GM23338 (cell line): Measurements from ENCODE around the gene CTU2. TPM values are rescaled to one million over a fixed set of nuclear protein-coding genes. Genes with fewer than 3 reads are reported as not detected.

Source experiments
- ATAC-seq: fragments of 200-7000 bp; cut with Tn5 transposase; 3 replicates; pipeline ENCODE4 v1.9.1; 2020
- DNase-seq: peaks from one replicate; pipeline ENCODE4 v3.0.0-alpha.2; 2015; ENCODE audit warnings: low spot score
- H2AFZ ChIP-seq: fragments of 200-600 bp; sonication (generic); 2 replicates; pipeline ENCODE4 v1.8.0; 2016; ENCODE audit warnings: antibody characterized with exemption, mild to moderate bottlenecking, moderate library complexity
- H3F3A ChIP-seq: fragments of 200-600 bp; sonication (generic); replicated peaks from 2 replicates; pipeline ENCODE4 v1.8.0; 2017; ENCODE audit warnings: antibody characterized with exemption, mixed run types, low read depth
- H3K27ac ChIP-seq: fragments of 200-600 bp; sonication (generic); 2 replicates; pipeline ENCODE4 v1.6.1; 2016; ENCODE audit warnings: low read depth
- H3K27me3 ChIP-seq: fragments of 200-600 bp; sonication (generic); 2 replicates; pipeline ENCODE4 v1.8.0; 2016; ENCODE audit warnings: mild to moderate bottlenecking, mixed run types, moderate library complexity; ENCODE audit not compliant: insufficient read depth
- H3K36me3 ChIP-seq: fragments of 200-600 bp; sonication (generic); 2 replicates; pipeline ENCODE4 v1.8.0; 2016; ENCODE audit warnings: mild to moderate bottlenecking; ENCODE audit not compliant: insufficient read depth
- H3K4me1 ChIP-seq: fragments of 200-600 bp; sonication (generic); 2 replicates; pipeline ENCODE4 v1.8.0; 2016; ENCODE audit warnings: mild to moderate bottlenecking, moderate library complexity; ENCODE audit not compliant: insufficient read depth
- H3K4me2 ChIP-seq: fragments of 200-600 bp; sonication (generic); 2 replicates; pipeline ENCODE4 v1.7.1; 2017; ENCODE audit warnings: mixed run types
- H3K4me3 ChIP-seq: fragments of 200-600 bp; sonication (generic); 2 replicates; pipeline ENCODE4 v1.6.1; 2016; ENCODE audit warnings: mixed run types
- H3K79me2 ChIP-seq: fragments of 200-600 bp; sonication (generic); replicated peaks from 2 replicates; pipeline ENCODE4 v1.8.0; 2017; ENCODE audit warnings: mild to moderate bottlenecking; ENCODE audit not compliant: insufficient read depth
- H3K9me2 ChIP-seq: fragments of 200-600 bp; sonication (generic); 2 replicates; pipeline ENCODE4 v1.8.0; 2017; ENCODE audit not compliant: insufficient read depth
- H4K20me1 ChIP-seq: fragments of 200-600 bp; sonication (generic); replicated peaks from 2 replicates; pipeline ENCODE4 v1.8.0; 2017; ENCODE audit warnings: mild to moderate bottlenecking; ENCODE audit not compliant: insufficient read depth
- H3K27ac Mint-ChIP-seq: 2 replicates; pipeline ENCODE4 v1.8.0; 2020; ENCODE audit warnings: inconsistent platforms, mild to moderate bottlenecking, moderate library complexity, mixed read lengths
- H3K27me3 Mint-ChIP-seq: 3 replicates; pipeline ENCODE4 v1.8.0; 2022; ENCODE audit warnings: low read depth, mild to moderate bottlenecking, moderate library complexity, mixed read lengths, inconsistent platforms; ENCODE audit not compliant: insufficient read depth, poor library complexity
- H3K36me3 Mint-ChIP-seq: 3 replicates; pipeline ENCODE4 v1.8.0; 2021; ENCODE audit warnings: low read depth, mild to moderate bottlenecking, inconsistent platforms, moderate library complexity, mixed read lengths
- H3K4me1 Mint-ChIP-seq: 3 replicates; pipeline ENCODE4 v1.8.0; 2020; ENCODE audit warnings: mild to moderate bottlenecking, inconsistent platforms, mixed read lengths
- H3K4me3 Mint-ChIP-seq: 3 replicates; pipeline ENCODE4 v1.8.0; 2021; ENCODE audit warnings: moderate library complexity, mild to moderate bottlenecking, inconsistent platforms, mixed read lengths
- H3K9me3 Mint-ChIP-seq: 3 replicates; pipeline ENCODE4 v1.8.0; 2020; ENCODE audit warnings: moderate library complexity, mild to moderate bottlenecking, inconsistent platforms, mixed read lengths
- CREB1 ChIP-seq: fragments of 250-450 bp; sonication (Bioruptor Pico); IDR thresholded peaks from 2 replicates; pipeline ENCODE4 v1.5.0; 2020; ENCODE audit warnings: low read depth, mild to moderate bottlenecking, moderate library complexity
- EZH2 ChIP-seq: fragments of 200-600 bp; sonication (generic); IDR thresholded peaks from one replicate; pipeline ENCODE4 v1.8.0; 2017; ENCODE audit warnings: antibody characterized with exemption, mild to moderate bottlenecking, low read depth; ENCODE audit not compliant: unreplicated experiment
- JUNB ChIP-seq: IDR thresholded peaks from one replicate; pipeline ENCODE4 v1.6.1; 2016; ENCODE audit warnings: antibody characterized with exemption; ENCODE audit not compliant: unreplicated experiment
- NANOG ChIP-seq: IDR thresholded peaks from 2 replicates; pipeline ENCODE4 v1.6.1; 2016; ENCODE audit warnings: antibody characterized with exemption, borderline replicate concordance
- POLR2AphosphoS5 ChIP-seq: IDR thresholded peaks from 2 replicates; pipeline ENCODE4 v1.6.1; 2016; ENCODE audit warnings: antibody characterized with exemption, low read depth
- STAT1 ChIP-seq: IDR thresholded peaks from one replicate; pipeline ENCODE4 v1.6.1; 2016; ENCODE audit warnings: antibody characterized with exemption; ENCODE audit not compliant: unreplicated experiment
- ZNF114 ChIP-seq: fragments of 250-450 bp; sonication (Bioruptor Pico); IDR thresholded peaks from 2 replicates; pipeline ENCODE4 v1.5.0; 2020; ENCODE audit warnings: mild to moderate bottlenecking, moderate library complexity
- polyA plus RNA-seq: library from polyadenylated mRNA; unstranded; fragments of >200 nt; fragmentation: Nextera tagmentation; extraction: Ambion mirVana; gene quantifications from 2 replicates; pipeline ENCODE4 v1.2.1, GENCODE V29; 2016
- total RNA-seq: library from RNA; depleted of rRNA; stranded (reverse); fragments of >200 nt; shearing (Covaris generic); gene quantifications from 2 replicates; pipeline ENCODE4 v1.2.3, GENCODE V29; 2014
- TF ChIP-seq, protein P1 (sequence below): fragments of 250-450 bp; sonication (Bioruptor Pico); IDR thresholded peaks from 2 replicates; pipeline ENCODE4 v1.5.0; 2020; ENCODE audit warnings: mild to moderate bottlenecking, moderate library complexity
- TF ChIP-seq, protein P2 (sequence below), 2 experiments: fragments of 200-600 bp in 1 of 2; sonication (generic) in 1 of 2; conservative IDR thresholded peaks; 2 replicates each; pipeline versions ENCODE4 v1.5.1 to v1.6.1; 2016 to 2017; ENCODE audit warnings: antibody characterized with exemption in 2 of 2, low read depth in 2 of 2, mild to moderate bottlenecking in 2 of 2, moderate library complexity in 1 of 2
- TF ChIP-seq, protein P3 (sequence below): IDR thresholded peaks from one replicate; pipeline ENCODE4 v1.6.1; 2018; ENCODE audit warnings: antibody characterized with exemption; ENCODE audit not compliant: unreplicated experiment

Gene CTU2
- total and polyA plus RNA-seq, 2 experiments from 2014 or later = 22.3 to 25.7 TPM

DNA sequence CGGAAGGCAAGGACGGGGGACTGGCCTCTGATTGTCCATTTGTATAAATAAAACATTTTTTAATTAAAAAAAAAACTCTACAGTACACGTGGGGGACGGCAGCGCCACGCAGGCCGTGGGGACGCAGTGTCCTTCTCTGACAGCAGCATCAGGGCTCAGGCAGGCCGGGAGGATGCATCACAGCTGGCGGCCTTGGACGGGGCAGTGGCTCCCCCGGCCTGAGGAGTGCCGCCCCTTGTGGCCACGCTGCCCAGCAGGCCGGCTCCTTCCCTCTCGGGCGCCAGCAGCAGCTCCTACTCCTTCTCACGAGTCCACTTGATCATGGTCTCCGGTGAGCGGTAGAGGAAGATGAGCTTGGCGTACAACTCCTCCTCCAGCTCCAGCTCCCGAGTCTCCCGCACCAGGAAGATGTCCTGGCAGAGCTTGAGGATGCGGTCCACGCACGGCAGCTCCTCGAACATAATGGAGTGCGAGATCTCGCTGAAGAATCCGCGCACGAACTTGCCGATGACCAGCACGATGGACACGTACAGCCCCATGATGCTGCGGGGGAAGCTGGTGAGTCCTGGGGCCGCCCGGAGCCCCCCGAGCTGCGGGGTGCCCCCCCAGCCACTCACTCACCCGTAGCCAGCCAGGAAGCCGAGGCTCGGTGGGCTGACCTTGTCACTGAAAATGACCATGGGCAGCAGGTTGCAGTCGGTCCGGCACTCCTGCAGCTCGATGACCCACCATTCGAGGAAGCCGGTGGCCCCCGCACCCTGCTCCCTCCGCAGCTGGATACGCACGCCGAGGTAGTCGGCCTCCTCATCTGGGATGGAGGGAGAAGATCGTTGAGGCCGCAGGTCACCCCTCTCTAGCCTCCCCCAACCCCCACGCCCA is 9.2 kb downstream of the CTU2 start (continued):
- TF ChIP-seq, protein P1, sequence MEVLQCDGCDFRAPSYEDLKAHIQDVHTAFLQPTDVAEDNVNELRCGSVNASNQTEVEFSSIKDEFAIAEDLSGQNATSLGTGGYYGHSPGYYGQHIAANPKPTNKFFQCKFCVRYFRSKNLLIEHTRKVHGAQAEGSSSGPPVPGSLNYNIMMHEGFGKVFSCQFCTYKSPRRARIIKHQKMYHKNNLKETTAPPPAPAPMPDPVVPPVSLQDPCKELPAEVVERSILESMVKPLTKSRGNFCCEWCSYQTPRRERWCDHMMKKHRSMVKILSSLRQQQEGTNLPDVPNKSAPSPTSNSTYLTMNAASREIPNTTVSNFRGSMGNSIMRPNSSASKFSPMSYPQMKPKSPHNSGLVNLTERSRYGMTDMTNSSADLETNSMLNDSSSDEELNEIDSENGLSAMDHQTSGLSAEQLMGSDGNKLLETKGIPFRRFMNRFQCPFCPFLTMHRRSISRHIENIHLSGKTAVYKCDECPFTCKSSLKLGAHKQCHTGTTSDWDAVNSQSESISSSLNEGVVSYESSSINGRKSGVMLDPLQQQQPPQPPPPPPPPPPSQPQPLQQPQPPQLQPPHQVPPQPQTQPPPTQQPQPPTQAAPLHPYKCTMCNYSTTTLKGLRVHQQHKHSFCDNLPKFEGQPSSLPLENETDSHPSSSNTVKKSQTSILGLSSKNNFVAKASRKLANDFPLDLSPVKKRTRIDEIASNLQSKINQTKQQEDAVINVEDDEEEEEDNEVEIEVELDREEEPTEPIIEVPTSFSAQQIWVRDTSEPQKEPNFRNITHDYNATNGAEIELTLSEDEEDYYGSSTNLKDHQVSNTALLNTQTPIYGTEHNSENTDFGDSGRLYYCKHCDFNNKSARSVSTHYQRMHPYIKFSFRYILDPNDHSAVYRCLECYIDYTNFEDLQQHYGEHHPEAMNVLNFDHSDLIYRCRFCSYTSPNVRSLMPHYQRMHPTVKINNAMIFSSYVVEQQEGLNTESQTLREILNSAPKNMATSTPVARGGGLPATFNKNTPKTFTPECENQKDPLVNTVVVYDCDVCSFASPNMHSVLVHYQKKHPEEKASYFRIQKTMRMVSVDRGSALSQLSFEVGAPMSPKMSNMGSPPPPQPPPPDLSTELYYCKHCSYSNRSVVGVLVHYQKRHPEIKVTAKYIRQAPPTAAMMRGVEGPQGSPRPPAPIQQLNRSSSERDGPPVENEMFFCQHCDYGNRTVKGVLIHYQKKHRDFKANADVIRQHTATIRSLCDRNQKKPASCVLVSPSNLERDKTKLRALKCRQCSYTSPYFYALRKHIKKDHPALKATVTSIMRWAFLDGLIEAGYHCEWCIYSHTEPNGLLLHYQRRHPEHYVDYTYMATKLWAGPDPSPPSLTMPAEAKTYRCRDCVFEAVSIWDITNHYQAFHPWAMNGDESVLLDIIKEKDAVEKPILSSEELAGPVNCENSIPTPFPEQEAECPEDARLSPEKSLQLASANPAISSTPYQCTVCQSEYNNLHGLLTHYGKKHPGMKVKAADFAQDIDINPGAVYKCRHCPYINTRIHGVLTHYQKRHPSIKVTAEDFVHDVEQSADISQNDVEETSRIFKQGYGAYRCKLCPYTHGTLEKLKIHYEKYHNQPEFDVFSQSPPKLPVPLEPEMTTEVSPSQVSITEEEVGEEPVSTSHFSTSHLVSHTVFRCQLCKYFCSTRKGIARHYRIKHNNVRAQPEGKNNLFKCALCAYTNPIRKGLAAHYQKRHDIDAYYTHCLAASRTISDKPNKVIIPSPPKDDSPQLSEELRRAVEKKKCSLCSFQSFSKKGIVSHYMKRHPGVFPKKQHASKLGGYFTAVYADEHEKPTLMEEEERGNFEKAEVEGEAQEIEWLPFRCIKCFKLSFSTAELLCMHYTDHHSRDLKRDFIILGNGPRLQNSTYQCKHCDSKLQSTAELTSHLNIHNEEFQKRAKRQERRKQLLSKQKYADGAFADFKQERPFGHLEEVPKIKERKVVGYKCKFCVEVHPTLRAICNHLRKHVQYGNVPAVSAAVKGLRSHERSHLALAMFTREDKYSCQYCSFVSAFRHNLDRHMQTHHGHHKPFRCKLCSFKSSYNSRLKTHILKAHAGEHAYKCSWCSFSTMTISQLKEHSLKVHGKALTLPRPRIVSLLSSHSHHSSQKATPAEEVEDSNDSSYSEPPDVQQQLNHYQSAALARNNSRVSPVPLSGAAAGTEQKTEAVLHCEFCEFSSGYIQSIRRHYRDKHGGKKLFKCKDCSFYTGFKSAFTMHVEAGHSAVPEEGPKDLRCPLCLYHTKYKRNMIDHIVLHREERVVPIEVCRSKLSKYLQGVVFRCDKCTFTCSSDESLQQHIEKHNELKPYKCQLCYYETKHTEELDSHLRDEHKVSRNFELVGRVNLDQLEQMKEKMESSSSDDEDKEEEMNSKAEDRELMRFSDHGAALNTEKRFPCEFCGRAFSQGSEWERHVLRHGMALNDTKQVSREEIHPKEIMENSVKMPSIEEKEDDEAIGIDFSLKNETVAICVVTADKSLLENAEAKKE (CRISPR knock-in tag) = no peak
- TF ChIP-seq CREB1 (CRISPR knock-in tag) (no peak), EZH2 (no peak), NANOG (no peak), STAT1 (no peak), ZNF114 (no peak)
- TF ChIP-seq, protein P2, sequence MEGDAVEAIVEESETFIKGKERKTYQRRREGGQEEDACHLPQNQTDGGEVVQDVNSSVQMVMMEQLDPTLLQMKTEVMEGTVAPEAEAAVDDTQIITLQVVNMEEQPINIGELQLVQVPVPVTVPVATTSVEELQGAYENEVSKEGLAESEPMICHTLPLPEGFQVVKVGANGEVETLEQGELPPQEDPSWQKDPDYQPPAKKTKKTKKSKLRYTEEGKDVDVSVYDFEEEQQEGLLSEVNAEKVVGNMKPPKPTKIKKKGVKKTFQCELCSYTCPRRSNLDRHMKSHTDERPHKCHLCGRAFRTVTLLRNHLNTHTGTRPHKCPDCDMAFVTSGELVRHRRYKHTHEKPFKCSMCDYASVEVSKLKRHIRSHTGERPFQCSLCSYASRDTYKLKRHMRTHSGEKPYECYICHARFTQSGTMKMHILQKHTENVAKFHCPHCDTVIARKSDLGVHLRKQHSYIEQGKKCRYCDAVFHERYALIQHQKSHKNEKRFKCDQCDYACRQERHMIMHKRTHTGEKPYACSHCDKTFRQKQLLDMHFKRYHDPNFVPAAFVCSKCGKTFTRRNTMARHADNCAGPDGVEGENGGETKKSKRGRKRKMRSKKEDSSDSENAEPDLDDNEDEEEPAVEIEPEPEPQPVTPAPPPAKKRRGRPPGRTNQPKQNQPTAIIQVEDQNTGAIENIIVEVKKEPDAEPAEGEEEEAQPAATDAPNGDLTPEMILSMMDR (conservative IDR thresholded peaks at IDR 0.05; ENCODE audit: low read depth in 2 of 2) = no peak

DNA sequence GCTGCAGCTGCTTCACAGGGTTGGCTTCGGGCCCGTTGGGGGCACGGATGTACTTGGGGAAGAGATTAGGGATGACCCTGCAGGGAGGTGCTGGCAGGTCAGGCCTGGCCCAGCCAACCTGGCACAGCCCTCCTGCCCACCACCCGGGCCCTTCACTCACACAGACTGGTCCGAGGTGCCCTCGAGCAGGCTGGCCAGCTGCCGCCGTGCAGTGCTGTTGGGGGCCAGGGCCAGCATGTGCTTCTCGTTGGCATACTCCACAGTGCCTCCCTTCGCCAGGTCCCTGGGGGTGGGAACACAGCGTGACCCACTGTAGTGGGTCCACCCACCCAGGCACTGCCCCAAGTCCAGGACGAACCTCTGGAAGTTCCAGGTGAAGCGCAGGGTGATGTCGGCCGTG is 9.9 kb downstream of the CTU2 start:
- TF ChIP-seq CREB1 (CRISPR knock-in tag) (no peak), JUNB (no peak), STAT1 (no peak), POLR2AphosphoS5 (no peak), ZNF114 (no peak)
- TF ChIP-seq, protein P3, sequence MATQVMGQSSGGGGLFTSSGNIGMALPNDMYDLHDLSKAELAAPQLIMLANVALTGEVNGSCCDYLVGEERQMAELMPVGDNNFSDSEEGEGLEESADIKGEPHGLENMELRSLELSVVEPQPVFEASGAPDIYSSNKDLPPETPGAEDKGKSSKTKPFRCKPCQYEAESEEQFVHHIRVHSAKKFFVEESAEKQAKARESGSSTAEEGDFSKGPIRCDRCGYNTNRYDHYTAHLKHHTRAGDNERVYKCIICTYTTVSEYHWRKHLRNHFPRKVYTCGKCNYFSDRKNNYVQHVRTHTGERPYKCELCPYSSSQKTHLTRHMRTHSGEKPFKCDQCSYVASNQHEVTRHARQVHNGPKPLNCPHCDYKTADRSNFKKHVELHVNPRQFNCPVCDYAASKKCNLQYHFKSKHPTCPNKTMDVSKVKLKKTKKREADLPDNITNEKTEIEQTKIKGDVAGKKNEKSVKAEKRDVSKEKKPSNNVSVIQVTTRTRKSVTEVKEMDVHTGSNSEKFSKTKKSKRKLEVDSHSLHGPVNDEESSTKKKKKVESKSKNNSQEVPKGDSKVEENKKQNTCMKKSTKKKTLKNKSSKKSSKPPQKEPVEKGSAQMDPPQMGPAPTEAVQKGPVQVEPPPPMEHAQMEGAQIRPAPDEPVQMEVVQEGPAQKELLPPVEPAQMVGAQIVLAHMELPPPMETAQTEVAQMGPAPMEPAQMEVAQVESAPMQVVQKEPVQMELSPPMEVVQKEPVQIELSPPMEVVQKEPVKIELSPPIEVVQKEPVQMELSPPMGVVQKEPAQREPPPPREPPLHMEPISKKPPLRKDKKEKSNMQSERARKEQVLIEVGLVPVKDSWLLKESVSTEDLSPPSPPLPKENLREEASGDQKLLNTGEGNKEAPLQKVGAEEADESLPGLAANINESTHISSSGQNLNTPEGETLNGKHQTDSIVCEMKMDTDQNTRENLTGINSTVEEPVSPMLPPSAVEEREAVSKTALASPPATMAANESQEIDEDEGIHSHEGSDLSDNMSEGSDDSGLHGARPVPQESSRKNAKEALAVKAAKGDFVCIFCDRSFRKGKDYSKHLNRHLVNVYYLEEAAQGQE = no peak
- no peak overlapping the region for H3K4me2 ChIP-seq
- H3K4me1 Mint-ChIP-seq = peaks cover 7% of the 10 kb centered on the region
- H3K9me3 Mint-ChIP-seq = no peaks in the 10 kb centered on the region
- no peaks in the 10 kb centered on the region for H4K20me1 ChIP-seq
- H3K9me2 ChIP-seq = no peaks in the 10 kb centered on the region
- no peaks in the 10 kb centered on the region for H3K4me1 ChIP-seq
- peaks cover 31% of the 10 kb centered on the region for H3K36me3 Mint-ChIP-seq
- ATAC-seq (no peak), DNase-seq (no peak)
- H3K4me3 ChIP-seq = no peak overlapping the region
- H3K79me2 ChIP-seq = no peaks in the 10 kb centered on the region
- no peak overlapping the region for H3K4me3 Mint-ChIP-seq
- no peaks in the 10 kb centered on the region for H3F3A ChIP-seq
- H3K27ac Mint-ChIP-seq = no peak overlapping the region
- no peak overlapping the region for H2AFZ ChIP-seq
- H3K27ac ChIP-seq = no peak overlapping the region
- no peaks in the 10 kb centered on the region for H3K36me3 ChIP-seq
- peaks cover 14% of the 10 kb centered on the region for H3K27me3 Mint-ChIP-seq
- no peaks in the 10 kb centered on the region for H3K27me3 ChIP-seq
